H1 (cell line): ENCODE data around the gene SPOP. TPM values are rescaled to one million over a fixed set of nuclear protein-coding genes. Genes with fewer than 3 reads are reported as not detected.

Source experiments
- JUN ChIP-seq: IDR thresholded peaks from 2 replicates; pipeline ENCODE4 v1.6.1; 2011; ENCODE audit warnings: low read depth, mild to moderate bottlenecking, improper control_type of control experiment, low read length
- SIX5 ChIP-seq: IDR thresholded peaks from 2 replicates; pipeline ENCODE4 v1.6.1; 2011; ENCODE audit warnings: mild to moderate bottlenecking, low read depth, low read length
- SRF ChIP-seq: IDR thresholded peaks from 2 replicates; pipeline ENCODE4 v1.6.1; 2011; ENCODE audit warnings: mild to moderate bottlenecking, low read depth, low read length, moderate library complexity
- TAF1 ChIP-seq: IDR thresholded peaks from 2 replicates; pipeline ENCODE4 v1.6.1; 2011; ENCODE audit warnings: mild to moderate bottlenecking, low read depth, low read length
- TAF7 ChIP-seq: optimal IDR thresholded peaks from 2 replicates; pipeline ENCODE3; 2011; ENCODE audit warnings: low read depth, mild to moderate bottlenecking, inconsistent platforms, low read length, moderate library complexity, borderline replicate concordance
- polyA plus RNA-seq, 7 experiments: library from polyadenylated mRNA; depleted of rRNA in 3 of 7; stranded (reverse) in 5 of 7; unstranded in 2 of 7; fragments of >200 nt in 5 of 7; fragments of 200-250 nt in 2 of 7; gene quantifications; 1 replicate in 5 of 7; 2 replicates in 1 of 7; 4 replicates in 1 of 7; pipeline versions ENCODE4 v1.2.1 to v1.2.3, GENCODE V29; 2011 to 2013; ENCODE audit warnings: missing spikeins in 2 of 7, mixed read lengths in 2 of 7
- total RNA-seq: library from RNA; stranded (reverse); fragmentation: NEBNext Ultra II Directional; extraction: Animal tissue kit (Norgen Biotek cat#: 25700); gene quantifications from 2 replicates; pipeline ENCODE4 v1.2.1, GENCODE V29; 2021
- TF ChIP-seq, protein P1 (sequence below), 3 experiments: IDR thresholded peaks; 1 replicate in 2 of 3; 2 replicates in 1 of 3; pipeline versions ENCODE4 v1.5.1 to v1.6.1; 2011; ENCODE audit warnings: low read length in 3 of 3, mild to moderate bottlenecking in 3 of 3, inconsistent platforms in 2 of 3, low read depth in 1 of 3, moderate library complexity in 1 of 3; ENCODE audit not compliant: insufficient read depth in 1 of 3; ENCODE audit errors: control extremely low read depth in 1 of 3

SPOP gene
- total and polyA plus RNA-seq, 2 of the 8 experiments (the other 6 are each of a cell fraction or from before 2014, with no cell fraction given), result 13.3 to 25.6 TPM

DNA sequence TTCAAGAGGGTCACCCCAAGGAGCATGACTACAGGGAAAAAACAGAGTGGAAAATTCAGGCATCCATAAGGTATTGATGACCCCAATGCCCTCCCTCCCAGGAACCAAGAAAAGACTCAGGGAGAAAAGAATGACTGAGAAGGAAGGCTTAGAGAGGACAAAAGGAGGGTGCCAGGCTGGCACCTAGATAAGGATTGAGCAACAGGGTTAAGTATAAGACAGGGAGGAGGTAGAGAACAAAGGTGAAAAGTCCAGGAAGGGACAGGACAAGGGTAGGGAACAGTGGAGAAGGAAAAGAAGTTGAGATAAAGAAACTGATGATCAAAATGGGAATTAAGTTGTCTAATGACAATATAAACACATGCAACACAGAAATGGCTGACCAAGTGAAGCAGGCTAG is 27.4 kb upstream of the SPOP start (continued):
- TF ChIP-seq, protein P1, sequence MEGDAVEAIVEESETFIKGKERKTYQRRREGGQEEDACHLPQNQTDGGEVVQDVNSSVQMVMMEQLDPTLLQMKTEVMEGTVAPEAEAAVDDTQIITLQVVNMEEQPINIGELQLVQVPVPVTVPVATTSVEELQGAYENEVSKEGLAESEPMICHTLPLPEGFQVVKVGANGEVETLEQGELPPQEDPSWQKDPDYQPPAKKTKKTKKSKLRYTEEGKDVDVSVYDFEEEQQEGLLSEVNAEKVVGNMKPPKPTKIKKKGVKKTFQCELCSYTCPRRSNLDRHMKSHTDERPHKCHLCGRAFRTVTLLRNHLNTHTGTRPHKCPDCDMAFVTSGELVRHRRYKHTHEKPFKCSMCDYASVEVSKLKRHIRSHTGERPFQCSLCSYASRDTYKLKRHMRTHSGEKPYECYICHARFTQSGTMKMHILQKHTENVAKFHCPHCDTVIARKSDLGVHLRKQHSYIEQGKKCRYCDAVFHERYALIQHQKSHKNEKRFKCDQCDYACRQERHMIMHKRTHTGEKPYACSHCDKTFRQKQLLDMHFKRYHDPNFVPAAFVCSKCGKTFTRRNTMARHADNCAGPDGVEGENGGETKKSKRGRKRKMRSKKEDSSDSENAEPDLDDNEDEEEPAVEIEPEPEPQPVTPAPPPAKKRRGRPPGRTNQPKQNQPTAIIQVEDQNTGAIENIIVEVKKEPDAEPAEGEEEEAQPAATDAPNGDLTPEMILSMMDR (IDR thresholded peaks at IDR 0.05; ENCODE audit: control extremely low read depth in 1 of 3, insufficient read depth in 1 of 3, low read depth in 1 of 3, low read length in 3 of 3), result no peak
- TF ChIP-seq SRF (no peak), TAF7 (no peak), TAF1 (no peak), JUN (no peak), SIX5 (no peak)
